OCI-LY7 (cell line): ENCODE data around the gene HLA-A. TPM values are rescaled to one million over a fixed set of nuclear protein-coding genes. Genes with fewer than 3 reads are reported as not detected.

ENCODE experiments used
- BruUV-seq: library from RNA; stranded (reverse); fragments of 400-500 nt; replicated peaks from 2 replicates; lab custom pipeline; 2021; lab: Mats Ljungman, UMichigan
- CTCF ChIA-PET: fragments of 300-600 bp; sonication (Branson Sonifier 250); formaldehyde crosslinking; loops from one replicate; lab custom pipeline; 2022; ENCODE audit warnings: antibody characterized with exemption; ENCODE audit not compliant: unreplicated experiment; lab: Charles Lee
- POLR2A ChIA-PET: fragments of 300-600 bp; sonication (Branson Sonifier 250); formaldehyde crosslinking; loops from one replicate; lab custom pipeline; 2022; ENCODE audit warnings: antibody characterized with exemption; lab: Charles Lee
- DNase-seq: peaks from one replicate; pipeline ENCODE4 v3.0.0-alpha.2; 2015; ENCODE audit warnings: low spot score
- H2AFZ ChIP-seq: fragments of 200-600 bp; sonication (generic), shearing (Covaris generic); 2 replicates; pipeline ENCODE4 v1.6.1; 2014; ENCODE audit warnings: mild to moderate bottlenecking, antibody characterized with exemption, low read length, moderate library complexity
- H3K27ac ChIP-seq: fragments of 200-600 bp; sonication (generic); 2 replicates; pipeline ENCODE4 v1.5.1; 2014; ENCODE audit warnings: mixed run types, low read depth, mild to moderate bottlenecking, moderate library complexity, low read length, inconsistent platforms; ENCODE audit not compliant: poor library complexity, severe bottlenecking
- H3K36me3 ChIP-seq: fragments of 200-600 bp; sonication (generic); 2 replicates; pipeline ENCODE4 v1.6.1; 2014; ENCODE audit warnings: mild to moderate bottlenecking, antibody characterized with exemption, low read length, moderate library complexity, mixed read lengths; ENCODE audit not compliant: insufficient read depth
- H3K4me1 ChIP-seq: fragments of 200-600 bp; sonication (generic); 2 replicates; pipeline ENCODE4 v1.5.1; 2014; ENCODE audit warnings: mild to moderate bottlenecking, low read length; ENCODE audit not compliant: insufficient read depth, poor library complexity, severe bottlenecking
- H3K4me2 ChIP-seq: fragments of 200-600 bp; sonication (generic); 2 replicates; pipeline ENCODE4 v1.6.1; 2014; ENCODE audit warnings: mild to moderate bottlenecking, low read length
- H3K4me3 ChIP-seq: fragments of 200-600 bp; sonication (generic); 2 replicates; pipeline ENCODE4 v1.5.1; 2014; ENCODE audit warnings: mild to moderate bottlenecking, low read depth, low read length; ENCODE audit not compliant: poor library complexity, severe bottlenecking
- H3K79me2 ChIP-seq: fragments of 200-600 bp; sonication (generic); 2 replicates; pipeline ENCODE4 v1.6.1; 2016; ENCODE audit warnings: low read depth, mild to moderate bottlenecking, low read length, moderate library complexity, mixed read lengths; ENCODE audit not compliant: insufficient read depth
- H3K9me2 ChIP-seq: fragments of 200-600 bp; sonication (generic); 2 replicates; pipeline ENCODE4 v1.6.1; 2016; ENCODE audit warnings: mild to moderate bottlenecking, low read length, mixed read lengths; ENCODE audit not compliant: insufficient read depth
- H3K9me3 ChIP-seq: fragments of 200-600 bp; sonication (generic); 2 replicates; pipeline ENCODE4 v1.6.1; 2014; ENCODE audit warnings: mild to moderate bottlenecking, mixed run types, low read length, mixed read lengths
- H4K20me1 ChIP-seq: fragments of 200-600 bp; sonication (generic); 2 replicates; pipeline ENCODE4 v1.6.1; 2014; ENCODE audit warnings: mild to moderate bottlenecking, antibody characterized with exemption, low read length, moderate library complexity, mixed read lengths; ENCODE audit not compliant: insufficient read depth
- EZH2phosphoT487 ChIP-seq: fragments of 200-600 bp; sonication (generic); IDR thresholded peaks from 2 replicates; pipeline ENCODE4 v1.6.1; 2018; ENCODE audit warnings: low read depth, borderline replicate concordance, mild to moderate bottlenecking, mixed run types, antibody characterized with exemption, low read length, moderate library complexity, mixed read lengths
- intact Hi-C: fragments of 100-400 bp; cut with micrococcal nuclease; formaldehyde crosslinking; loops from one replicate; pipeline ENCODE4 v1.10.0; 2022; ENCODE audit not compliant: unreplicated experiment
- total RNA-seq, 2 experiments: library from RNA; depleted of rRNA in 1 of 2; stranded (reverse); fragments of >200 nt in 1 of 2; shearing (Covaris generic) in 1 of 2; gene quantifications; 2 replicates each; pipeline ENCODE4 v1.2.3, GENCODE V29; 2014 to 2022
- TF ChIP-seq, protein P1 (sequence below): fragments of 200-600 bp; sonication (generic); conservative IDR thresholded peaks from 2 replicates; pipeline ENCODE4 v1.5.1; 2014; ENCODE audit warnings: mild to moderate bottlenecking, antibody characterized with exemption, low read length, moderate library complexity, mixed read lengths

Gene HLA-A
- total RNA-seq, 2 experiments from 2014 or later: 393 to 672 TPM

DNA sequence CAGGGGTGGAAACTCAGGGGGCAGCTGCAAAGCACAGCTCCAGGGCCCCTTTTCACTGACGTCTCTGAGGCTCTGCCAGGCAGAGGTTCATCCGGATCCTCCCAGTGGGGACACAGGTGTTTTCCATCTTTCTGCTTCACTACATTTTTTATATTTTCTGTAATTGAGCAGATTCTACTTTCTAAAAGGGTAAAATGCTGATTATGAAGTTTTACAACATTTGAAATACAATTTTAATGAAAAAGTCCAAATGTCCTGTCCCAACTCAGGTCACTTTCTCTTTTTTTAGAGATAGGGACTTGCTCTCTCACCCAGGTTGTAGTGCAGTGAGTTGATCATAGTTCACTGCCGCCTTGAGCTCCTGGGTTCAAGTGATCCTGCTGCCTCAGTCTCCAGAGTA lies 41.9 kb downstream of the HLA-A start:
- no peak overlapping the region for H3K4me3 ChIP-seq
- no peak for DNase-seq
- TF ChIP-seq EZH2phosphoT487: no peak
- TF ChIP-seq, protein P1, sequence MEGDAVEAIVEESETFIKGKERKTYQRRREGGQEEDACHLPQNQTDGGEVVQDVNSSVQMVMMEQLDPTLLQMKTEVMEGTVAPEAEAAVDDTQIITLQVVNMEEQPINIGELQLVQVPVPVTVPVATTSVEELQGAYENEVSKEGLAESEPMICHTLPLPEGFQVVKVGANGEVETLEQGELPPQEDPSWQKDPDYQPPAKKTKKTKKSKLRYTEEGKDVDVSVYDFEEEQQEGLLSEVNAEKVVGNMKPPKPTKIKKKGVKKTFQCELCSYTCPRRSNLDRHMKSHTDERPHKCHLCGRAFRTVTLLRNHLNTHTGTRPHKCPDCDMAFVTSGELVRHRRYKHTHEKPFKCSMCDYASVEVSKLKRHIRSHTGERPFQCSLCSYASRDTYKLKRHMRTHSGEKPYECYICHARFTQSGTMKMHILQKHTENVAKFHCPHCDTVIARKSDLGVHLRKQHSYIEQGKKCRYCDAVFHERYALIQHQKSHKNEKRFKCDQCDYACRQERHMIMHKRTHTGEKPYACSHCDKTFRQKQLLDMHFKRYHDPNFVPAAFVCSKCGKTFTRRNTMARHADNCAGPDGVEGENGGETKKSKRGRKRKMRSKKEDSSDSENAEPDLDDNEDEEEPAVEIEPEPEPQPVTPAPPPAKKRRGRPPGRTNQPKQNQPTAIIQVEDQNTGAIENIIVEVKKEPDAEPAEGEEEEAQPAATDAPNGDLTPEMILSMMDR: no peak
- H3K4me2 ChIP-seq: no peak overlapping the region
- H3K27ac ChIP-seq: no peak overlapping the region
- no TSS peak for BruUV-seq
- H3K9me3 ChIP-seq: no peaks in the 10 kb centered on the region
- H3K36me3 ChIP-seq: no peaks in the 10 kb centered on the region
- POLR2A ChIA-PET: no interaction called here
- H3K4me1 ChIP-seq: no peaks in the 10 kb centered on the region
- no peaks in the 10 kb centered on the region for H3K9me2 ChIP-seq
- H2AFZ ChIP-seq: no peak overlapping the region
- H4K20me1 ChIP-seq: no peaks in the 10 kb centered on the region
- intact Hi-C loops: no loop called here
- no peaks in the 10 kb centered on the region for H3K79me2 ChIP-seq
- CTCF ChIA-PET: no interaction called here

DNA sequence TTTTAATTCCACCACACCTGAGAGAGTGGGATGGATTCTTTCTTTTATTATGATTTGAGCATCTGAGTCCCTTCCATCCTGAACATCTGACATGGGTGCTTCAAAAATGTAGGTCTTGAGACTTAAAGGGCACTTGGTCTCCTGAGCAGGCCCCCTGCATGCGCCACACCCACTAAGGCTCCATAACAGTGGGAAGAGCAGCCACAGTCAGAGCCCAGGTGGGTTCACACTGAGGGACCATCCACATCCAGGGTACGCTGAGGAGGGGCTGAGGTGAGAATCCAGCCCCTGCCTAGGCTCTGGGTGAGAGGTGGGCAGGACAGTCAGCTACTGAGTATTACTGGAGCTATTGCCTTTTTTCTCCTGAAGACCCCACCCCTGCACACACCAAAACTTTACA lies 42.7 kb downstream of the HLA-A start:
- Histone ChIP-seq H3K4me2 (no peak overlapping the region), H3K4me1 (no peaks in the 10 kb centered on the region), H3K9me3 (no peaks in the 10 kb centered on the region), H4K20me1 (no peaks in the 10 kb centered on the region), H2AFZ (no peak overlapping the region), H3K79me2 (no peaks in the 10 kb centered on the region), H3K27ac (no peak overlapping the region), H3K4me3 (no peak overlapping the region), H3K36me3 (no peaks in the 10 kb centered on the region), H3K9me2 (no peaks in the 10 kb centered on the region)
- DNase-seq: no peak
- no TSS peak for BruUV-seq
- TF ChIP-seq, protein P1: no peak
- no peak for TF ChIP-seq EZH2phosphoT487
- ChIA-PET POLR2A (interaction anchor here (0.5 kb wide), 1 partner anchor 287 kb away, joined by 3 read pairs; no protein-coding TSS in a partner anchor), CTCF (no interaction called here)
- intact Hi-C loops: no loop called here

DNA sequence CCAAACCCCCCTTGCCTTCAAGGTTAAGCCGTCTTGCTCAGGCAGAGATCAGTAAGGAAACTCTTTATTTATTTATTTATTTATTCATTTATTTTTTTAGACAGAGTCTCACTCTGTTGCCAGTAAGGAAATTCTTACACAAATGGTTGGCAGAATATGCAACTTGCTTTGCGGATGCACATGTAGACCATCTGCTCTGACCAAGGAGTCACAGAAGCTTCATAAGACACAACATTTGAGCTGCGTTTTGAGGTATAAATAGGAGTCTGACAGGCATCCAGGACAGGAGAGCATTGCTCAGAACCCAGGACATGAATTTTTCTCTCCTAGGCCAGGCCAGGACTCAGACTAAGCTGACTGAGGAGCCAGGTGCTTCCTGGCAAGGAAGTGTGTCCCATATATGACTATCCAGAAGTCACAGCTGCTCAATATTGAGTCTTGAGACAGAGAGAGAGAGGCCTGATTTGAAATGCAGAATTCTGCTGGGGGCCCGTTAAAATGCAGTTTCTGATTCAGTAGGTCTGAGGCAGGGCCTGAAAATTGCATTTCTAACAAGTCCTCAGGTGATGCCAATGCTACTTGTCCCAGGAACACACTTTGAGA lies 43.9 kb downstream of the HLA-A start:
- H3K27ac ChIP-seq: no peak overlapping the region
- no peak overlapping the region for H3K4me2 ChIP-seq
- intact Hi-C loops: no loop called here
- DNase-seq: no peak
- H3K79me2 ChIP-seq: no peaks in the 10 kb centered on the region
- no peak for TF ChIP-seq EZH2phosphoT487
- TF ChIP-seq, protein P1: no peak
- no peaks in the 10 kb centered on the region for H4K20me1 ChIP-seq
- H3K4me1 ChIP-seq: peaks cover 9% of the 10 kb centered on the region
- H3K4me3 ChIP-seq: no peak overlapping the region
- no peaks in the 10 kb centered on the region for H3K9me3 ChIP-seq
- H2AFZ ChIP-seq: no peak overlapping the region
- no peaks in the 10 kb centered on the region for H3K9me2 ChIP-seq
- POLR2A ChIA-PET: interaction anchor here (0.5 kb wide), 1 partner anchor 1169 kb away, joined by 3 read pairs; no protein-coding TSS in a partner anchor
- CTCF ChIA-PET: no interaction called here
- H3K36me3 ChIP-seq: no peaks in the 10 kb centered on the region
- no TSS peak for BruUV-seq
